ENCODE results near the gene SHANK3.

GRCh38 chr22:50671641-50672040, 982 bp upstream of the SHANK3 start:
- TF ChIP-seq CTCF (IDR thresholded peaks at IDR 0.05), result no peak
- no peak for TF ChIP-seq ZFX (IDR thresholded peaks at IDR 0.05; ENCODE audit: borderline replicate concordance)

All from 22Rv1 (cell line).